Esophagus squamous epithelium (tissue), 5 donors: ENCODE results near the gene SDHC. TPM values are rescaled to one million over a fixed set of nuclear protein-coding genes. Genes with fewer than 3 reads are reported as not detected.

ENCODE experiments used
- DNase-seq: peaks from one replicate; lab custom pipeline; 2025; lab: John Stamatoyannopoulos, UW
- H3K27ac ChIP-seq, 4 donors: fragments of 200-600 bp; sonication (generic); one replicate each; pipeline ENCODE4 v1.5.1; 2016 to 2019; ENCODE audit warnings: mild to moderate bottlenecking in 1 of 4
- H3K27me3 ChIP-seq, 4 donors: fragments of 200-600 bp; sonication (generic); 1 replicate in 3 of 4; 2 replicates in 1 of 4; pipeline versions ENCODE4 v1.5.1 to v1.6.0; 2017 to 2021; ENCODE audit warnings: antibody characterized with exemption in 1 of 4
- H3K36me3 ChIP-seq, 3 donors: fragments of 200-600 bp; sonication (generic); one replicate each; pipeline ENCODE4 v1.5.1; 2016 to 2019
- H3K4me1 ChIP-seq, 3 donors: fragments of 200-600 bp; sonication (generic); one replicate each; pipeline ENCODE4 v1.5.1; 2017 to 2019
- H3K4me3 ChIP-seq, 4 donors: fragments of 200-600 bp; sonication (generic); 1 replicate in 3 of 4; 2 replicates in 1 of 4; pipeline ENCODE4 v1.5.1; 2016 to 2019; ENCODE audit warnings: mild to moderate bottlenecking in 2 of 4, moderate library complexity in 1 of 4
- H3K9me3 ChIP-seq, 3 donors: fragments of 200-600 bp; sonication (generic); one replicate each; pipeline ENCODE4 v1.5.1; 2016 to 2019
- CTCF ChIP-seq, 6 experiments: fragments of 450-650 bp in 4 of 6; fragments of 200-600 bp in 2 of 6; sonication (generic) in 2 of 6; IDR thresholded peaks; one replicate each; pipeline ENCODE4 v1.5.1; 2016 to 2019; ENCODE audit warnings: antibody characterized with exemption in 6 of 6, mild to moderate bottlenecking in 4 of 6, moderate library complexity in 4 of 6
- POLR2A ChIP-seq, 4 donors: fragments of 450-650 bp; IDR thresholded peaks; one replicate each; pipeline ENCODE4 v1.6.1; 2017; ENCODE audit warnings: antibody characterized with exemption in 4 of 4, mild to moderate bottlenecking in 4 of 4, moderate library complexity in 3 of 4
- WGBS, 2 donors: methylation state at CpG; one replicate each; pipeline ENCODE4 v1.1.5; 2018; 5-methylcytosine and 5-hydroxymethylcytosine counted together
- intact Hi-C: fragments of 100-400 bp; cut with DNase I; formaldehyde crosslinking; loops from one replicate; pipeline ENCODE4 v1.15.0; 2022
- total RNA-seq, 4 donors: library from RNA; depleted of rRNA; stranded (reverse); fragments of >200 nt; gene quantifications; one replicate each; pipeline ENCODE4 v1.1.0, GENCODE V29; 2016
- donor health status: DM: yes; HTN: yes; CAD: no.

Gene SDHC
- total RNA-seq = 100 to 1,000 TPM in 2 of 4 donors, 10 to 100 TPM in 2; 32.2 to 138 (median 70.1) TPM

- peak; percentile 38 for DNase-seq
- Histone ChIP-seq H3K27me3 (peaks cover 0 to 5% (median 0%) of the 10 kb centered on the region in 4 donors), H3K4me1 (peaks cover 11 to 26% (median 18%) of the 10 kb centered on the region in 3 donors), H3K27ac (peak within 1 kb of the TSS; percentile 94 to 98 (median 96)), H3K36me3 (peaks cover 0 to 11% (median 5%) of the 10 kb centered on the region in 3 donors), H3K9me3 (no peaks in the 10 kb centered on the region), H3K4me3 (peak within 1 kb of the TSS; percentile 80 to 98 (median 96))
- intact Hi-C loops = no loop called here
- TF ChIP-seq CTCF (IDR thresholded peaks at IDR 0.05) (peak in 2 of 6 experiments; percentile 7 to 47), POLR2A (IDR thresholded peaks at IDR 0.05) (peak in 2 of 4 donors; percentile 77 to 82)
- WGBS, 2 donors = 0 to 1% methylated on average over 22 to 36 of the region's 45 CpGs
Measured at GRCh38 chr1:161314201-161314981, at the start of gene SDHC. TSS of gene SDHC (plus strand) at chr1:161314381. CDS start at chr1:161314406, 25 bp downstream.

- no peak overlapping the region for H3K4me3 ChIP-seq
- H3K9me3 ChIP-seq = no peaks in the 10 kb centered on the region
- no peak overlapping the region for H3K27ac ChIP-seq
- peaks cover 0 to 12% (median 0%) of the 10 kb centered on the region in 4 donors for H3K27me3 ChIP-seq
- DNase-seq = no peak
- H3K4me1 ChIP-seq = peaks cover 5 to 28% (median 13%) of the 10 kb centered on the region in 3 donors
- no peaks in the 10 kb centered on the region for H3K36me3 ChIP-seq
- 83 to 88% methylated on average over 5 of the region's 5 CpGs for WGBS, 2 donors
- intact Hi-C loops = no loop called here
- TF ChIP-seq CTCF (IDR thresholded peaks at IDR 0.05) = no peak
- TF ChIP-seq POLR2A (IDR thresholded peaks at IDR 0.05) = no peak
Measured at GRCh38 chr1:161265305-161265704, 48.9 kb upstream of the SDHC start.

- Histone ChIP-seq H3K36me3 (no peaks in the 10 kb centered on the region), H3K27ac (no peak overlapping the region), H3K4me1 (peaks cover 0 to 19% (median 6%) of the 10 kb centered on the region in 3 donors), H3K4me3 (no peak overlapping the region), H3K27me3 (peaks cover 0 to 3% (median 0%) of the 10 kb centered on the region in 4 donors), H3K9me3 (no peaks in the 10 kb centered on the region)
- DNase-seq = no peak
- WGBS, 2 donors = 37 to 40% methylated on average over 2 to 3 of the region's 3 CpGs
- no peak for TF ChIP-seq CTCF (IDR thresholded peaks at IDR 0.05)
- TF ChIP-seq POLR2A (IDR thresholded peaks at IDR 0.05) = no peak
- intact Hi-C loops = no loop called here
Measured at GRCh38 chr1:161266202-161266601, 48.0 kb upstream of the SDHC start.

GRCh38 chr1:161266836-161267235 is 47.3 kb upstream of the SDHC start:
- H3K36me3 ChIP-seq = no peaks in the 10 kb centered on the region
- H3K27me3 ChIP-seq = no peaks in the 10 kb centered on the region
- DNase-seq = no peak
- intact Hi-C loops = no loop called here
- H3K4me1 ChIP-seq = peaks cover 0 to 13% (median 0%) of the 10 kb centered on the region in 3 donors
- H3K4me3 ChIP-seq = no peak overlapping the region
- H3K27ac ChIP-seq = no peak overlapping the region
- TF ChIP-seq CTCF (IDR thresholded peaks at IDR 0.05) (no peak), POLR2A (IDR thresholded peaks at IDR 0.05) (no peak)
- H3K9me3 ChIP-seq = no peaks in the 10 kb centered on the region
- 76 to 82% methylated on average over 2 of the region's 2 CpGs for WGBS, 2 donors

- Histone ChIP-seq H3K4me1 (peaks cover 0 to 10% (median 0%) of the 10 kb centered on the region in 3 donors), H3K36me3 (no peaks in the 10 kb centered on the region), H3K9me3 (no peaks in the 10 kb centered on the region), H3K4me3 (no peak overlapping the region), H3K27ac (no peak overlapping the region), H3K27me3 (no peaks in the 10 kb centered on the region)
- intact Hi-C loops = no loop called here
- 55 to 72% methylated on average over 3 of the region's 3 CpGs for WGBS, 2 donors
- TF ChIP-seq CTCF (IDR thresholded peaks at IDR 0.05) (no peak), POLR2A (IDR thresholded peaks at IDR 0.05) (no peak)
- no peak for DNase-seq
Measured at GRCh38 chr1:161267321-161267720, 46.9 kb upstream of the SDHC start.
